NK-92 (cell line): ENCODE results near the gene TWIST2.

ENCODE experiments used
- DNase-seq: peaks from one replicate; lab custom pipeline; 2025; ENCODE audit not compliant: unreplicated experiment; lab: John Stamatoyannopoulos, UW

The TWIST2 gene

DNA sequence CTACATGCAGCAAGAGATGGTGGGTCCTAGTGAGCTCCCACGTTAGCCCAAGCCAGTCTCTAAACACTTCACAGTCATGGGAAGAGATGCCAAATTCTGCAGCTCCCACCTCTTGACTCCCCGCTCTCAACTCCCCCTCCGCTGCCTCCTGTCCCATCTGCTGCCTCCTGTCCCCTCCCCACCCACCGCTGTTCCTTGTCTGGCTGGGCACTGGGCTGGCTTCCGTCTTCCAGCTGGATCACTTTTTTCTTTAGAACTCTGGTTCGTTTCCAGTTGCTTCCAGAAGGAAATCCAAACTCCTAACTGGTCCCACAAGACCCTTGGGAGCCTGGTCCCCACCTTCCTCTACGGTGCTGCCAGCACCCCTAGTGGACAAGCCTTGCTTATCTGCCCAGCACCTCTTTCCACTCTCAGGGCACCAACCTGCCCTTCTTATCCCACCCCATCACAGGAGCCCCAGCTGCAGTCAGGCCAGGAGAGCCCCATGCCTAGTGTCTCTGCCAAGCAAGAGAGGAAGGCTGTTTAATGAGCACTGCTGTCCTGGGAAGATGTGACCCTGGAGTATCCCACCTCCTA lies 12.1 kb upstream of the TWIST2 start:
- no peak for DNase-seq

DNA sequence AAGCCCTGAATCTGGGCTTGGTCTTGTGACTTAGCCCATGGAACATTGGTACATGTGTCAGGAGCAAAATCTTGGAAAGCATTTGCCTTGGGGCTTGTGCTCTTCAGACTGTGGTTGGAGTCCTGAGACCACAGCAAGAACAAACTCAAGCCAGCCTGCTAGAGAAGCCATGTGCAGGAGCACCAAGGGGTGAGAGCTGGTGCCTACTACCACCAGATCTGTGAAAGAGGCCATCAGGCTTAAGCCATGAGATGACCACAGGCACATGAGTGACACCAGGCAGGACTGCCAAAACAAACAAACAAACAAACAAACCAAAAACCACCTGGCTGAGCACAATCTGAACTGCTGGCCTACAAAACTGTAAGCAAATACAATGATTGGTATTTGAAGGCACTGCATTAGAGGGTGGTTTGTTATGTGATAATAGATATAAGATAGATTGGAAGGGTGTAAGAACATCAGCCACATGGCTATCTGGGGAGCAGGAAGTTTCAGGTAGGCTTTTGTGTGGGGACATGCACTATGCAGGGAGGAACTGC lies 9.0 kb upstream of the TWIST2 start:
- no peak for DNase-seq

DNA sequence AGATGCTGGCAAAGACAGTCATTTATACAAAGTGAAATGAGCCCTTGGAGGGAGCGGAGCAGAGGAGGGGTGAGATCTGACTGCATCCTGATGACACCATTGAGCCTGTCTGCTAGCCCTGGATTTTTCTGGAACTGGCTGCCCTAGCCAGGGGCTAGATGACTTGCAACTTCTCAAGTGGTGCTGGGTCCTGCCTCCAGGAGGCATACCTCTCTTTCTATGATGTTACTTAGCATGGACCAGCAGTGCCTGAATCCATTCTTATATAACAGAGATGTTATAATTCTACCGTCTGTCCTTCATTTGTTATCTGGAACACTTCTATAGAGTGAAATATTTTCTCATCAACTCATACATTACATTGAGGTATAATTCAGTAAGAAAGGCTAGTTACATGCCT lies 8.5 kb upstream of the TWIST2 start:
- no peak for DNase-seq

GRCh38 chr2:238841542-238842164 lies 6.2 kb upstream of the TWIST2 start:
- DNase-seq, result no peak

- DNase-seq, result no peak
Observed at GRCh38 chr2:238843476-238843875, 4.4 kb upstream of the TWIST2 start.

- no peak for DNase-seq
Observed at GRCh38 chr2:238845583-238846377, 2.1 kb upstream of the TWIST2 start.

DNA sequence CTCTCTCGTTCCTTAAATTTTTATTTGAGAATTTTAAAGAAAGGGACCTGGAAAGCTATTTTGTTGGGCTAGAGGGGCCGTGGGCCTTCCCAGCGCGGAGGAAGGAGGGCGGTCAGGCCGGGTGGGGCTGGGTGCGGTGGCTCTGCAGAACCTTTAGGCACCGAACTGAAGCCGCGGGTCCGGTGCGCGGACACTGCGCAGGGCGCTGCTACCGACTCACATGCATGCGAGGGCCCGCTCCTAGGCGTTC lies 1.6 kb upstream of the TWIST2 start:
- DNase-seq, result no peak

GRCh38 chr2:238846628-238847418 lies 1.1 kb upstream of the TWIST2 start:
- no peak for DNase-seq

GRCh38 chr2:238847419-238847801 lies 475 bp upstream of the TWIST2 start:
- DNase-seq, result no peak

DNA sequence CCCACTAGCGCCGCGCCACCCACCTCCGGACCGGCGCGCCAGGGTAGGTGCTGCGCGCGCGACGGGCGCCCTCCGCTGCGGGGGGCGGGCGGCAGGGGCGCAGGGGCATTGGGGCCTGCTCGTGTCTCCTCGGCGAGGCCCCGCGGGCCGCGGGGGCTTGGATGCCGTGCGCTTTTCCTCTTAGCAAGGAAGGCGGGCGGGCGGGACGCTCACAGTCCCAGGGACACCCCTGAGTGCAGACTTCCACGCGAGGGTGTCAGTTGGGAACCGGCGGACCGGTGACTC lies 748 bp downstream of the TWIST2 start:
- no peak for DNase-seq

- no peak for DNase-seq
Observed at GRCh38 chr2:238848976-238849853, 1.3 kb downstream of the TWIST2 start.

GRCh38 chr2:238850091-238850490 lies 2.2 kb downstream of the TWIST2 start:
- no peak for DNase-seq

DNA sequence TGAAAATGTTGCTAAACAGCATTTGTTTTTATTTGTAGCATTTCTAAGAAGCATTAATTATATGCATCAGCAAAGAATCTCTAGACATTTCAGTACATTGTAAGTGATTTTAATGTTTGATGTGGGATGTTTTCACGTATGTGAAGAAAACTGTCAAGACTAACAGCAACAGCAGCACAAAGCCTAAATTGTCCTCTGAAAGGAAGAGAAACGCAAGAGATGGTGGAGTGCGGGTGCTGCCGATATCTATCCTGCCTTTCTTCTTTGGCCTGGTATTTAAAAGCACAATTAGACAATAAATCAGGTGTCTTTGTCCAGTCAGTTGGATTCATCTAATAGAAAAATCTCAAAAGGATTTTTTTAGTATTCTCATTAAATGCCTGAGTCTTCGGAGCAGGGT lies 3.1 kb downstream of the TWIST2 start:
- DNase-seq, result no peak

- no peak for DNase-seq
Observed at GRCh38 chr2:238851761-238852160, 3.9 kb downstream of the TWIST2 start.

DNA sequence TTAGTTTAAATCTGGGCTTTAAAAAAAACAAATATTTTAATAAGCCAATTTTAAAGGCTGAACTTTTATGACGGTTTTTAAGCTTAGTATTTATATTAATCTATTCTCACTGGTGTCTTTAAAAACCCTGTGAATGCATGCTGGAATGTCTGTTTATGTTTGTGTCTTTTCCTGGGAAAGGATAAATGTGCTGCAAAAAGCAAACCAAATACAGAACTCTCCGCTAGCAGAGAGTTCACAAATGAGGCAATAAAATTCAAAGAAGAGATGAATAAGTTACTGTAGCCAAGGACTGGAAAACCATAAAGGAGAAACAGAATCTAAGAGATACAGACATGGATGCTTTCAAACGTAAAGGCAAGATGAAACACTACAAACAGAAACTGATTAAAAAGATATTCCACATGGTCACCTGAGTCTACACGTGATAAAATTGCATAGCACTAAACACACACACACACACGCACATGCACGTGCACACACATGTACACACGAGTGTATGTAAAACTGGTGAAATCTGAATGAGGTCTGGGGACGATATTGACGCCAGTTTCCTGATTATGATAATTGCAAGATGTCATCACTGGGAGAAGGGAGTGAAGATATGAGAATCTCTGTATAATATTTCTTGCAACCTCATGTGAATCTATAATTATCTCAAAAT lies 4.5 kb downstream of the TWIST2 start:
- DNase-seq, result no peak

DNA sequence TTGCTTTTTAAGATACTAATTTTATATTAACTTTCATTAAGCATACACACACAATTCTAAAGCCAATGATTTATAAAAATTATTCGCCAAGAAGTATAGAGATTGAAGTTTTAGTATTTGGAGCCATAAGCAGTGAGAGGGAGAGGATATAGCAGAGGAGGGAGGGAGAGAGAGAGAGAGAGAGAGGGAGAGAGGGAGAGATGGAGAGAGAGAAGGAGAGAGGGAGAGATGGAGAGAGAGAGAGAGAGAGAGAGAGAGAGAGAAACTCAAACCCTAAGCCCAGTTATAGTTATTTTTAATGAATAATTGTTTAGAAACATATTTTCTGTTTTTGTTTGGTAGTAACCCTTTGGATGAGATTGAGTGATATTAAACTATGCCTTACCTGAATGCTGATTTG lies 5.3 kb downstream of the TWIST2 start:
- no peak for DNase-seq

DNA sequence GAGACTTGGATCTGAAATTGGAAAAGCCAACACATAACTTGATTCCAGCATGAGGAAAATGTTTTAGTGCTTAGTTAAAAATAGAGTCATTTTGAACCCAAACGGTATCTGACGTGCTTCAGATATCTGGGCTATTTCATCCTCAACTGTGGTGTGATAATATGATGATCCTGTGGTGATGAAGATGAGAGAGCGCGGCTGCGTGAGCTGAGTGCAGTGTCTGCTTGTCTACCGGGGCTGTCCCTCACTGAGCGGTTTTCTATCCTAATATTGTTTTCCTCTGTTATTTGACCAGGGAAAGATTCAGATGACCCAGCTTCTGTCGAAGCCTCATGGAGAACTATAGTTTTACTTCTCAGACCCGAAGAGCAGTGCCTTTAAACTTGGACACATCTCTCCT lies 5.8 kb downstream of the TWIST2 start:
- no peak for DNase-seq

DNA sequence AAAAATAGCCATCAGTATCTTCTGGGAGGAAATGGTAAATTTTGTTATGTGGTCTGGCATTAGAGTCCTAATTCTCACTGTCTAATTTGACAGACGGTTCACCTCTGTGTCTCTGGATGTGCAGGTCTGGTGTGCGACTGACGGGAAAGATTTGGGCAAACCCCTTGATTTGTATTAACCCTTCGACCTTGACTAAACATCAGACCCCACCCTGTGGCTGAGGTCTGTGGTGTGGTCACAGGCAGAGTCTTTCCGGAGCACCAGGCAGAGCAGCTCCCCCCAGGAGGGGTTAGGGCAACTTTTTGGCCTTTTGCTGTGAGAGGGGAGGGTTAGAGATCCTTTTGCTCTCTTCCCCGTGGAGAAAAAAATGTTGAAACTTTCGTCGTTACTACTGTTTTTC lies 6.4 kb downstream of the TWIST2 start:
- DNase-seq, result no peak

DNA sequence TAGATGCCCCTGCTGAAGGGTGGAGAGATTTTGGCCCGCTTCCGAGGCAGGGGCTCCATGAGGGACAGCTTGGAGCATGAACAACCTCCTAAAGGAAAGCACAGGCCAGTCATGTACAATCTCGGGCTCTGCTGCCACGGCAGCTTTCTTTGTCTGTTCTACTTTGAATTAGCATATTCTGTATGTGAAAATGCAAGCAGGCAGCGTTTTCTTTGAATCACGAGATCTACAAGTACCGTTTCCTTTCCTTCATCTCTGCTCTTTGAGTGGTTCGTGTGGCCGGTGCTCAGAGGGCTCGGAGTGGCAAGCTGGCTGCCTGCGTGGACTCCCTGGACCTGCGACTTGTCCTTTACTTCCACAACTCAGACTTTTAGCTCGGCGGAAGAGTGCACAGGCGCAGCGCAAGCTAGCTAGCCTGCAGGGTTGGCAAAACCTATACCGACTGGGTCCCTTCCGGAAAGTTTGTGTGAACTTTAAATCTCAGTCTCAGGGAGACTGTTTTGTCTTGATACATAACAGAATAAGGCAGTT lies 6.9 kb downstream of the TWIST2 start:
- DNase-seq, result no peak

DNA sequence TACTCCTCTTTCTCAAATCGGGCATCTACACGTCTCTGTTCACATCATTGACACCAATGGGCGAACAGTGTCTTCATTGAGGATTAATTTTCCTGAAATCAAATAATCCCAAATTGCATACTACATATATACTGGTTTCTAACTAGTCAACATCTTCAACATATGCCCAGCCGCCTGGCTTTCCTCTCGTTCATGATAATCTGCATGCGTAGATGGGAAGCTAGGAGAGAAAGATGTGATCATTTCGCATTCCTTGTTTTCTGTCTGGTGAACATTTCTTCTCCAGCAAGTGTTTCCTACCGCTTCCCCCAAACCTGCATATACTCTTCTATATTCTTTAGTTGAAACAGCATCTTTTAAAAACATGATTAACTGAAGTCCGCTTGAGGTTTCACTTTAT lies 7.4 kb downstream of the TWIST2 start:
- no peak for DNase-seq
